Liver (tissue), 9 donors: ENCODE data around the gene ARL3. TPM values are rescaled to one million over a fixed set of nuclear protein-coding genes. Genes with fewer than 3 reads are reported as not detected.

ENCODE experiments used
- DNase-seq: peaks from one replicate; pipeline ENCODE4 v3.0.0-alpha.2; 2017; ENCODE audit warnings: low spot score
- H3K27ac ChIP-seq, 2 donors: one replicate each; pipeline ENCODE4 v1.7.0; 2013; ENCODE audit warnings: inconsistent platforms in 2 of 2, low read length in 2 of 2, control low read depth in 1 of 2, low read depth in 1 of 2, mild to moderate bottlenecking in 1 of 2
- H3K27me3 ChIP-seq, 4 donors: one replicate each; pipeline versions ENCODE4 v1.6.1 to v1.7.0; 2013; ENCODE audit warnings: low read length in 3 of 4, inconsistent platforms in 1 of 4, mild to moderate bottlenecking in 1 of 4, moderate library complexity in 1 of 4; ENCODE audit not compliant: control insufficient read depth in 4 of 4, insufficient read depth in 4 of 4
- H3K36me3 ChIP-seq, 4 donors: one replicate each; pipeline versions ENCODE4 v1.6.1 to v1.7.0; 2013; ENCODE audit warnings: low read length in 3 of 4, mild to moderate bottlenecking in 3 of 4, low read depth in 1 of 4, moderate library complexity in 1 of 4; ENCODE audit not compliant: control insufficient read depth in 4 of 4, insufficient read depth in 3 of 4
- H3K4me1 ChIP-seq, 4 donors: one replicate each; pipeline versions ENCODE4 v1.6.1 to v1.7.0; 2013; ENCODE audit warnings: low read length in 3 of 4, mild to moderate bottlenecking in 3 of 4, moderate library complexity in 1 of 4; ENCODE audit not compliant: control insufficient read depth in 4 of 4, insufficient read depth in 4 of 4
- H3K4me3 ChIP-seq, 3 donors: one replicate each; pipeline versions ENCODE4 v1.6.1 to v1.7.0; 2013; ENCODE audit warnings: low read length in 3 of 3, control low read depth in 1 of 3, low read depth in 1 of 3, mild to moderate bottlenecking in 1 of 3
- H3K9ac ChIP-seq, 2 donors: one replicate each; pipeline ENCODE4 v1.7.0; 2013; ENCODE audit warnings: low read length in 2 of 2, mild to moderate bottlenecking in 2 of 2, moderate library complexity in 2 of 2, control low read depth in 1 of 2, low read depth in 1 of 2
- H3K9me3 ChIP-seq, 4 donors: one replicate each; pipeline versions ENCODE4 v1.6.1 to v1.7.0; 2013; ENCODE audit warnings: low read length in 3 of 4; ENCODE audit not compliant: control insufficient read depth in 4 of 4
- FOXA2 ChIP-seq: IDR thresholded peaks from 2 replicates; pipeline ENCODE4 v1.6.1; 2016; ENCODE audit warnings: antibody characterized with exemption
- GABPA ChIP-seq, 2 donors: IDR thresholded peaks in 1 of 2; conservative IDR thresholded peaks in 1 of 2; 2 replicates each; pipeline ENCODE4 v1.6.1; 2016; ENCODE audit warnings: antibody characterized with exemption in 2 of 2, mild to moderate bottlenecking in 1 of 2, moderate library complexity in 1 of 2
- MAX ChIP-seq: IDR thresholded peaks from 2 replicates; pipeline ENCODE4 v1.6.1; 2016; ENCODE audit warnings: antibody characterized with exemption
- NR2F2 ChIP-seq: IDR thresholded peaks from 2 replicates; pipeline ENCODE4 v1.6.1; 2016; ENCODE audit warnings: antibody characterized with exemption
- RAD21 ChIP-seq, 2 donors: IDR thresholded peaks; 2 replicates each; pipeline ENCODE4 v1.6.1; 2016; ENCODE audit warnings: antibody characterized with exemption in 2 of 2, mild to moderate bottlenecking in 2 of 2
- REST ChIP-seq: IDR thresholded peaks from 2 replicates; pipeline ENCODE4 v1.6.1; 2016; ENCODE audit warnings: antibody characterized with exemption, mild to moderate bottlenecking
- SP1 ChIP-seq: IDR thresholded peaks from 2 replicates; pipeline ENCODE4 v1.6.1; 2018; ENCODE audit warnings: antibody characterized with exemption, mild to moderate bottlenecking
- ZBTB33 ChIP-seq: IDR thresholded peaks from 2 replicates; pipeline ENCODE4 v1.6.1; 2016; ENCODE audit warnings: antibody characterized with exemption
- WGBS: extraction: QIAGEN DNeasy Blood & Tissue Kit; methylation state at CpG from one replicate; pipeline ENCODE4 v1.1.7; 2013; 5-methylcytosine and 5-hydroxymethylcytosine counted together
- polyA plus RNA-seq, 2 donors: library from polyadenylated mRNA; stranded (reverse) in 1 of 2; unstranded in 1 of 2; fragments of 200-250 nt in 1 of 2; fragments of >200 nt in 1 of 2; fragmentation: Nextera tagmentation in 1 of 2; extraction: Ambion mirVana in 1 of 2; gene quantifications; one replicate each; pipeline versions ENCODE4 v1.2.1 to v1.2.3, GENCODE V29; 2013 to 2015
- total RNA-seq, 2 donors: library from RNA; depleted of rRNA; stranded (reverse); fragments of >200 nt; gene quantifications; one replicate each; pipeline ENCODE4 v1.2.3, GENCODE V29; 2014
- donor health status: healthy.
- donor health status: healthy.
- donor health status: healthy.
- donor health status: healthy.
- donor health status: healthy.

The ARL3 gene
- total and polyA plus RNA-seq, 4 donors, result 1.0 to 2.5 (median 2.3) TPM

GRCh38 chr10:102660888-102661657 is 53.1 kb downstream of the ARL3 start:
- Histone ChIP-seq H3K4me1 (peaks cover 5 to 17% (median 8%) of the 10 kb centered on the region in 4 donors), H3K9me3 (no peaks in the 10 kb centered on the region), H3K27ac (no peak overlapping the region), H3K9ac (no peak overlapping the region), H3K36me3 (peaks cover 7 to 18% (median 10%) of the 10 kb centered on the region in 4 donors), H3K4me3 (no peak overlapping the region), H3K27me3 (no peaks in the 10 kb centered on the region)
- TF ChIP-seq RAD21 (IDR thresholded peaks at IDR 0.05), result peak in 1 of 2 donors; percentile 7
- TF ChIP-seq FOXA2, result no peak
- no peak for DNase-seq
- WGBS, result 30% methylated on average over 22 of the region's 22 CpGs

GRCh38 chr10:102658802-102659201 is 55.4 kb downstream of the ARL3 start:
- H3K4me3 ChIP-seq, result no peak overlapping the region
- DNase-seq, result no peak
- H3K9me3 ChIP-seq, result no peaks in the 10 kb centered on the region
- H3K9ac ChIP-seq, result no peak overlapping the region
- peaks cover 5 to 17% (median 8%) of the 10 kb centered on the region in 4 donors for H3K4me1 ChIP-seq
- 81% methylated on average over 5 of the region's 5 CpGs for WGBS
- H3K36me3 ChIP-seq, result peaks cover 16 to 38% (median 24%) of the 10 kb centered on the region in 4 donors
- H3K27ac ChIP-seq, result peak overlapping the region in 1 of 2 donors; percentile 38
- H3K27me3 ChIP-seq, result no peaks in the 10 kb centered on the region
- TF ChIP-seq MAX (no peak), GABPA (IDR thresholded peaks at IDR 0.05 in 1 of 2, conservative IDR thresholded peaks at IDR 0.05 in 1 of 2) (no peak), REST (no peak), ZBTB33 (no peak), FOXA2 (no peak)

- Histone ChIP-seq H3K27ac (peak overlapping the region in 1 of 2 donors; percentile 38), H3K36me3 (peaks cover 16 to 43% (median 27%) of the 10 kb centered on the region in 4 donors), H3K27me3 (no peaks in the 10 kb centered on the region), H3K4me3 (no peak overlapping the region), H3K9ac (no peak overlapping the region), H3K9me3 (no peaks in the 10 kb centered on the region), H3K4me1 (peaks cover 5 to 17% (median 8%) of the 10 kb centered on the region in 4 donors)
- TF ChIP-seq SP1 (no peak), NR2F2 (peak; percentile 29), GABPA (IDR thresholded peaks at IDR 0.05 in 1 of 2, conservative IDR thresholded peaks at IDR 0.05 in 1 of 2) (peak in 1 of 2 donors; percentile 53)
- DNase-seq, result no peak
- WGBS, result 43% methylated on average over 13 of the region's 13 CpGs
These were observed 56.0 kb downstream of the ARL3 start for GRCh38 chr10:102657984-102658724.
